Measurements from ENCODE around the gene PTPRG. TPM values are rescaled to one million over a fixed set of nuclear protein-coding genes. Genes with fewer than 3 reads are reported as not detected.

PTPRG gene
- total RNA-seq, 1 experiment from 2014 or later: 11.7 TPM

GRCh38 chr3:61808526-61808925, 247.2 kb downstream of the PTPRG start:
- CTCF ChIA-PET: no interaction called here
- TF ChIP-seq, protein P1, sequence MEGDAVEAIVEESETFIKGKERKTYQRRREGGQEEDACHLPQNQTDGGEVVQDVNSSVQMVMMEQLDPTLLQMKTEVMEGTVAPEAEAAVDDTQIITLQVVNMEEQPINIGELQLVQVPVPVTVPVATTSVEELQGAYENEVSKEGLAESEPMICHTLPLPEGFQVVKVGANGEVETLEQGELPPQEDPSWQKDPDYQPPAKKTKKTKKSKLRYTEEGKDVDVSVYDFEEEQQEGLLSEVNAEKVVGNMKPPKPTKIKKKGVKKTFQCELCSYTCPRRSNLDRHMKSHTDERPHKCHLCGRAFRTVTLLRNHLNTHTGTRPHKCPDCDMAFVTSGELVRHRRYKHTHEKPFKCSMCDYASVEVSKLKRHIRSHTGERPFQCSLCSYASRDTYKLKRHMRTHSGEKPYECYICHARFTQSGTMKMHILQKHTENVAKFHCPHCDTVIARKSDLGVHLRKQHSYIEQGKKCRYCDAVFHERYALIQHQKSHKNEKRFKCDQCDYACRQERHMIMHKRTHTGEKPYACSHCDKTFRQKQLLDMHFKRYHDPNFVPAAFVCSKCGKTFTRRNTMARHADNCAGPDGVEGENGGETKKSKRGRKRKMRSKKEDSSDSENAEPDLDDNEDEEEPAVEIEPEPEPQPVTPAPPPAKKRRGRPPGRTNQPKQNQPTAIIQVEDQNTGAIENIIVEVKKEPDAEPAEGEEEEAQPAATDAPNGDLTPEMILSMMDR (conservative IDR thresholded peaks at IDR 0.05; ENCODE audit: low read depth, low read length): no peak
- TF ChIP-seq EZH2 (IDR thresholded peaks at IDR 0.05; ENCODE audit: borderline replicate concordance, low read depth, low read length, poor library complexity, severe bottlenecking): no peak
- H3K36me3 ChIP-seq (ENCODE audit: insufficient read depth, low read length, poor library complexity, severe bottlenecking): no peaks in the 10 kb centered on the region
- no TSS peak for BruUV-seq (replicated peaks)
- no peak for DNase-seq (ENCODE audit: low spot score)
- no peak overlapping the region for H3K27ac ChIP-seq (ENCODE audit: low read depth, low read length, poor library complexity, severe bottlenecking)
- intact Hi-C loops (cut with micrococcal nuclease; ENCODE audit: unreplicated experiment): no loop called here
- H3K27me3 ChIP-seq (replicated peaks; ENCODE audit: insufficient read depth, low read depth, low read length, poor library complexity): no peaks in the 10 kb centered on the region
- no peaks in the 10 kb centered on the region for H3K4me1 ChIP-seq (ENCODE audit: insufficient read depth, low read length, poor library complexity, severe bottlenecking)
- POLR2A ChIA-PET (ENCODE audit: low non-redundant PET): no interaction called here
- H3K4me3 ChIP-seq (ENCODE audit: low read depth, low read length, poor library complexity, severe bottlenecking): no peak overlapping the region
- H3K9me3 ChIP-seq (ENCODE audit: low read depth, low read length, poor library complexity, severe bottlenecking): no peaks in the 10 kb centered on the region

GRCh38 chr3:61808999-61809398, 247.6 kb downstream of the PTPRG start:
- Histone ChIP-seq H3K27me3 (replicated peaks; ENCODE audit: insufficient read depth, low read depth, low read length, poor library complexity) (no peaks in the 10 kb centered on the region), H3K9me3 (ENCODE audit: low read depth, low read length, poor library complexity, severe bottlenecking) (no peaks in the 10 kb centered on the region), H3K4me3 (ENCODE audit: low read depth, low read length, poor library complexity, severe bottlenecking) (no peak overlapping the region), H3K36me3 (ENCODE audit: insufficient read depth, low read length, poor library complexity, severe bottlenecking) (no peaks in the 10 kb centered on the region), H3K27ac (ENCODE audit: low read depth, low read length, poor library complexity, severe bottlenecking) (no peak overlapping the region), H3K4me1 (ENCODE audit: insufficient read depth, low read length, poor library complexity, severe bottlenecking) (no peaks in the 10 kb centered on the region)
- ChIA-PET CTCF (no interaction called here), POLR2A (ENCODE audit: low non-redundant PET) (no interaction called here)
- no peak for DNase-seq (ENCODE audit: low spot score)
- BruUV-seq (replicated peaks): no TSS peak
- intact Hi-C loops (cut with micrococcal nuclease; ENCODE audit: unreplicated experiment): no loop called here
- TF ChIP-seq, protein P1 (conservative IDR thresholded peaks at IDR 0.05; ENCODE audit: low read depth, low read length): no peak
- no peak for TF ChIP-seq EZH2 (IDR thresholded peaks at IDR 0.05; ENCODE audit: borderline replicate concordance, low read depth, low read length, poor library complexity, severe bottlenecking)

- Histone ChIP-seq H3K9me3 (ENCODE audit: low read depth, low read length, poor library complexity, severe bottlenecking) (no peaks in the 10 kb centered on the region), H3K4me3 (ENCODE audit: low read depth, low read length, poor library complexity, severe bottlenecking) (no peak overlapping the region), H3K4me1 (ENCODE audit: insufficient read depth, low read length, poor library complexity, severe bottlenecking) (no peaks in the 10 kb centered on the region), H3K36me3 (ENCODE audit: insufficient read depth, low read length, poor library complexity, severe bottlenecking) (no peaks in the 10 kb centered on the region), H3K27me3 (replicated peaks; ENCODE audit: insufficient read depth, low read depth, low read length, poor library complexity) (no peaks in the 10 kb centered on the region), H3K27ac (ENCODE audit: low read depth, low read length, poor library complexity, severe bottlenecking) (no peak overlapping the region)
- no TSS peak for BruUV-seq (replicated peaks)
- peak; percentile 6 for DNase-seq (ENCODE audit: low spot score)
- TF ChIP-seq, protein P1 (conservative IDR thresholded peaks at IDR 0.05; ENCODE audit: low read depth, low read length): no peak
- TF ChIP-seq EZH2 (IDR thresholded peaks at IDR 0.05; ENCODE audit: borderline replicate concordance, low read depth, low read length, poor library complexity, severe bottlenecking): no peak
- ChIA-PET POLR2A (ENCODE audit: low non-redundant PET) (no interaction called here), CTCF (no interaction called here)
- intact Hi-C loops (cut with micrococcal nuclease; ENCODE audit: unreplicated experiment): no loop called here
Measured at GRCh38 chr3:61809879-61810278, 248.5 kb downstream of the PTPRG start.
